Heart left ventricle (tissue), 16 donors: ENCODE measurements around the gene NSMCE1. TPM values are rescaled to one million over a fixed set of nuclear protein-coding genes. Genes with fewer than 3 reads are reported as not detected.
"Not testable (repeated sequence)": the region's sequence is repeated elsewhere in the genome, so short reads cannot be mapped to it uniquely, and the experiment has no call there.

Experiments
- ATAC-seq, 4 donors: fragments of 200-7000 bp; cut with Tn5 transposase; one replicate each; pipeline ENCODE4 v1.9.1; 2020 to 2022; ENCODE audit warnings: moderate library complexity in 4 of 4, mild to moderate bottlenecking in 3 of 4, moderate number of reproducible peaks in 1 of 4
- DNase-seq, 5 donors: peaks; one replicate each; pipeline ENCODE4 v3.0.0-alpha.2; 2020
- H3K27ac ChIP-seq, 12 donors: fragments of 200-600 bp; sonication (generic) in 4 of 12; one replicate each; pipeline versions ENCODE4 v1.5.0 to v1.8.0; 2016 to 2022; ENCODE audit warnings: mild to moderate bottlenecking in 2 of 12
- H3K27me3 ChIP-seq, 9 donors: fragments of 200-600 bp; sonication (generic) in 2 of 9; one replicate each; pipeline versions ENCODE4 v1.5.1 to v1.8.0; 2016 to 2022; ENCODE audit warnings: mild to moderate bottlenecking in 3 of 9
- H3K36me3 ChIP-seq, 9 donors: fragments of 200-600 bp; sonication (generic) in 2 of 9; one replicate each; pipeline versions ENCODE4 v1.5.0 to v1.8.0; 2018 to 2022; ENCODE audit warnings: mild to moderate bottlenecking in 2 of 9
- H3K4me1 ChIP-seq, 12 donors: fragments of 200-600 bp; sonication (generic) in 4 of 12; one replicate each; pipeline versions ENCODE4 v1.5.0 to v1.8.0; 2016 to 2022; ENCODE audit warnings: mild to moderate bottlenecking in 3 of 12
- H3K4me3 ChIP-seq, 12 donors: fragments of 200-600 bp; sonication (generic) in 4 of 12; one replicate each; pipeline versions ENCODE4 v1.5.0 to v1.8.0; 2017 to 2022; ENCODE audit warnings: mild to moderate bottlenecking in 9 of 12, moderate library complexity in 4 of 12
- H3K9me3 ChIP-seq, 12 donors: fragments of 200-600 bp; sonication (generic) in 4 of 12; one replicate each; pipeline versions ENCODE4 v1.5.0 to v1.8.0; 2016 to 2022; ENCODE audit warnings: mild to moderate bottlenecking in 1 of 12
- POLR2A ChIP-seq, 2 donors: fragments of 450-650 bp; IDR thresholded peaks; one replicate each; pipeline ENCODE4 v1.6.1; 2017; ENCODE audit warnings: antibody characterized with exemption in 2 of 2, mild to moderate bottlenecking in 2 of 2, moderate library complexity in 2 of 2
- WGBS, 4 donors: extraction: QIAGEN DNeasy Blood & Tissue Kit in 2 of 4; methylation state at CpG; one replicate each; pipeline versions ENCODE4 v1.1.5 to v1.1.7; 2013 to 2018; 5-methylcytosine and 5-hydroxymethylcytosine counted together
- intact Hi-C, 10 donors: fragments of 100-400 bp; cut with DNase I; formaldehyde crosslinking; loops; one replicate each; pipeline versions ENCODE4 v1.11.1 to v1.14.2; 2022
- polyA plus RNA-seq, 2 donors: library from polyadenylated mRNA; stranded (reverse); fragments of 200-250 nt; gene quantifications; one replicate each; pipeline ENCODE4 v1.2.3, GENCODE V29; 2013
- total RNA-seq, 9 donors: library from RNA; depleted of rRNA in 2 of 9; stranded (reverse); fragments of >200 nt in 2 of 9; fragmentation: NEBNext Ultra II Directional in 3 of 9; extraction: Animal tissue kit (Norgen Biotek cat#: 25700) in 3 of 9; gene quantifications; one replicate each; pipeline versions ENCODE4 v1.1.0 to v1.2.4, GENCODE V29; 2016 to 2023
- TF ChIP-seq, protein P1 (sequence below), 12 donors: fragments of 200-600 bp; sonication (generic) in 4 of 12; IDR thresholded peaks; one replicate each; pipeline versions ENCODE4 v1.5.0 to v1.8.0; 2018 to 2022; ENCODE audit warnings: antibody characterized with exemption in 12 of 12, mild to moderate bottlenecking in 5 of 12
- donor health status: ischemic (EF 13 %, LVEDD 7.1; RV severe dilation, severe dysfunction).
- donor health status: healthy with polysubstance abuse.
- donor health status: DM: no; HTN: yes; CAD: no.
- donor health status: DM: no; HTN: no; CAD: no.
- donor health status: ischemic (EF 25% LVEDD 6.9; RV normal size, moderate dysfunction).
- donor health status: ischemic (EF 25% LVEDD 5.7; RV mildly dilated, moderate dysfunction).
- donor health status: healthy.
- donor health status: DM: yes; HTN: yes; CAD: no.
- donor health status: ischemic (EF 35%, LVEDD 5.7; RV mildly dilated, moderate dysfunction).
- donor health status: nonischemic (EF 11% LVEDD 7.7; RV severe dilation, severe dysfunction).
- donor health status: DM: yes; HTN: yes; CAD: no.
- donor health status: PGD.
- donor health status: ischemic (EF 29% LVEDD 5.4; RV normal size, mild dysfunction).
- donor health status: nonischemic (EF 23%, LVEDD 6.1; RV moderate dilation, normal function).

The NSMCE1 gene
- total and polyA plus RNA-seq, 11 donors = 29.6 to 48.7 (median 37.1) TPM

DNA sequence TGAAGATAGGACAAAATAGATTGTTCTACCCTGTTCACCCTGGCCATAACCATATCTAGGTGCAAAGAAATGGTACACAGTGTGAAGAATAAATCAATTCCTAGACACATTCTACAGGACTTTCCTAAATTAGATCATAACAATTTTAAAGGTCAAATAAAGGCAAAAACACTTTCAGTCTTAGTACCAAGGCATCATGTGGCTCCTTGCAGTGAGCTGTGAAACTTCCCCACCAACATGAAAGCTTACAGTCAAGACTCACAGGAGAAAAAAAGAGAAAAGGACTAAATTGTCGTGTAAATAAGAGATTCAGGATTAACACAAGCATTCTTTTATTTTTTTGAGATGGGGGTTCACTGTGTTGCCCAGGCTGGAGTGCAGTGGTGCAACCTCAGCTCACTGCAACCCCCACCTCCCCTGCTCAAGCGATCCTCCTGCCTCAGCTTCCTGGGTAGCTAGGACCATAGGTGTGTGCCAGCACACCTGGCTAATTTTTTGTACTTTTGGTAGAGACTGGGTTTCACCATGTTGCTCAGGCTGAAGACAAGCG lies 14.2 kb downstream of the NSMCE1 start:
- intact Hi-C loops = no loop called here
- ATAC-seq = no peak
- 91 to 96% (median 94%) methylated on average over 3 of the region's 3 CpGs for WGBS, 4 donors
- no peak for DNase-seq
- H3K9me3 ChIP-seq = no peaks in the 10 kb centered on the region
- TF ChIP-seq, protein P1, sequence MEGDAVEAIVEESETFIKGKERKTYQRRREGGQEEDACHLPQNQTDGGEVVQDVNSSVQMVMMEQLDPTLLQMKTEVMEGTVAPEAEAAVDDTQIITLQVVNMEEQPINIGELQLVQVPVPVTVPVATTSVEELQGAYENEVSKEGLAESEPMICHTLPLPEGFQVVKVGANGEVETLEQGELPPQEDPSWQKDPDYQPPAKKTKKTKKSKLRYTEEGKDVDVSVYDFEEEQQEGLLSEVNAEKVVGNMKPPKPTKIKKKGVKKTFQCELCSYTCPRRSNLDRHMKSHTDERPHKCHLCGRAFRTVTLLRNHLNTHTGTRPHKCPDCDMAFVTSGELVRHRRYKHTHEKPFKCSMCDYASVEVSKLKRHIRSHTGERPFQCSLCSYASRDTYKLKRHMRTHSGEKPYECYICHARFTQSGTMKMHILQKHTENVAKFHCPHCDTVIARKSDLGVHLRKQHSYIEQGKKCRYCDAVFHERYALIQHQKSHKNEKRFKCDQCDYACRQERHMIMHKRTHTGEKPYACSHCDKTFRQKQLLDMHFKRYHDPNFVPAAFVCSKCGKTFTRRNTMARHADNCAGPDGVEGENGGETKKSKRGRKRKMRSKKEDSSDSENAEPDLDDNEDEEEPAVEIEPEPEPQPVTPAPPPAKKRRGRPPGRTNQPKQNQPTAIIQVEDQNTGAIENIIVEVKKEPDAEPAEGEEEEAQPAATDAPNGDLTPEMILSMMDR (IDR thresholded peaks at IDR 0.05) = no peak
- TF ChIP-seq POLR2A (IDR thresholded peaks at IDR 0.05) = no peak
- H3K4me1 ChIP-seq = peaks cover 0 to 28% (median 9%) of the 10 kb centered on the region in 12 donors
- H3K27ac ChIP-seq = peak overlapping the region in 3 of 12 donors; percentile 4 to 61 (median 59)
- H3K4me3 ChIP-seq = no peak overlapping the region
- H3K27me3 ChIP-seq = no peaks in the 10 kb centered on the region
- peaks cover 0 to 32% (median 20%) of the 10 kb centered on the region in 9 donors for H3K36me3 ChIP-seq

DNA sequence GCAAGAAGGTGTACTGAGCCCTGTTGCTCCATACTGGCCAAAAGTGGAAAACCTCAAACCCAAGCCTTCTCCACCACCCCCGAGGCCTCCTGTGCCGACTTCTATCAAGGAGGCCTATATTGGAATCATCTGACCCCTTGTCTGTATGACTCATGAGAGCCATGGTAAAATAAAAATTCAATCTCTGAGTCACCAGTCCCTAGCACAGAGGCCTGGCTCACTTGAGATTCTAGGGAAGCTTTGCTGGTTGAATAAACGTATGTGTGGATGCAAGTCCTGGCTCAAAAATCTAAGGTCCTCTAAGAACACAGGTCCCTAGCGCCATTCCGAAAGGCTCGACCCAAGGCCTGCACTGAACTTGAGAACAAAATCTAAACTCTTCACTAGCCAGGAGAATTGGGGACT lies 15.0 kb downstream of the NSMCE1 start:
- H3K36me3 ChIP-seq = peaks cover 0 to 32% (median 20%) of the 10 kb centered on the region in 9 donors
- peaks cover 0 to 24% (median 8%) of the 10 kb centered on the region in 12 donors for H3K4me1 ChIP-seq
- TF ChIP-seq, protein P1 (IDR thresholded peaks at IDR 0.05) = no peak
- no peak for TF ChIP-seq POLR2A (IDR thresholded peaks at IDR 0.05)
- H3K4me3 ChIP-seq = no peak overlapping the region
- DNase-seq (no peak), ATAC-seq (peak; percentile 60 to 76 (median 68))
- H3K9me3 ChIP-seq = no peaks in the 10 kb centered on the region
- H3K27me3 ChIP-seq = no peaks in the 10 kb centered on the region
- H3K27ac ChIP-seq = peak overlapping the region in 5 of 12 donors; percentile 4 to 61 (median 37)
- 81 to 94% (median 90%) methylated on average over 6 of the region's 6 CpGs for WGBS, 4 donors
- intact Hi-C loops = no loop called here

DNA sequence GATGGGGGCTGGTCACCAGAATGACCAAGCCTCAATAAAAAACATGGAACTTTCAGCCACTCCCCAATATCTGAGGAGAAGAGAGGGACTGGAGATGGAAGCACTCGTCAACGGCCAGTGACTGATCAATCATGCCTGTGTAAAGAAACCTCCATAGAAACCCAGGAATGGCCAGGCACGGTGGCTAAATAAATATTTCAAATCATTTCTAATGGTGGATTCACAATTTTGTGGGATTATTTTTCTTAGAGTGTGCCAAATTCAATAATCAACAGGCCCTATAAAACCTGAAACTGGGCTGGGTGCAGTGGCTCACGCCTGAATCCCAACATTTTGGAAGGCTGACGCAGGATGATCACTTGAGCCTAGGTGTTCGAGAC lies 16.4 kb downstream of the NSMCE1 start:
- 94 to 97% (median 95%) methylated on average over 6 of the region's 6 CpGs for WGBS, 4 donors
- H3K4me1 ChIP-seq = peaks cover 0 to 20% (median 4%) of the 10 kb centered on the region in 12 donors
- no peak overlapping the region for H3K27ac ChIP-seq
- DNase-seq = no peak
- no peaks in the 10 kb centered on the region for H3K9me3 ChIP-seq
- TF ChIP-seq POLR2A (IDR thresholded peaks at IDR 0.05) = no peak
- TF ChIP-seq, protein P1 (IDR thresholded peaks at IDR 0.05) = no peak
- H3K4me3 ChIP-seq = no peak overlapping the region
- intact Hi-C loops = no loop called here
- H3K36me3 ChIP-seq = peaks cover 0 to 30% (median 19%) of the 10 kb centered on the region in 9 donors
- no peaks in the 10 kb centered on the region for H3K27me3 ChIP-seq
- no peak for ATAC-seq

DNA sequence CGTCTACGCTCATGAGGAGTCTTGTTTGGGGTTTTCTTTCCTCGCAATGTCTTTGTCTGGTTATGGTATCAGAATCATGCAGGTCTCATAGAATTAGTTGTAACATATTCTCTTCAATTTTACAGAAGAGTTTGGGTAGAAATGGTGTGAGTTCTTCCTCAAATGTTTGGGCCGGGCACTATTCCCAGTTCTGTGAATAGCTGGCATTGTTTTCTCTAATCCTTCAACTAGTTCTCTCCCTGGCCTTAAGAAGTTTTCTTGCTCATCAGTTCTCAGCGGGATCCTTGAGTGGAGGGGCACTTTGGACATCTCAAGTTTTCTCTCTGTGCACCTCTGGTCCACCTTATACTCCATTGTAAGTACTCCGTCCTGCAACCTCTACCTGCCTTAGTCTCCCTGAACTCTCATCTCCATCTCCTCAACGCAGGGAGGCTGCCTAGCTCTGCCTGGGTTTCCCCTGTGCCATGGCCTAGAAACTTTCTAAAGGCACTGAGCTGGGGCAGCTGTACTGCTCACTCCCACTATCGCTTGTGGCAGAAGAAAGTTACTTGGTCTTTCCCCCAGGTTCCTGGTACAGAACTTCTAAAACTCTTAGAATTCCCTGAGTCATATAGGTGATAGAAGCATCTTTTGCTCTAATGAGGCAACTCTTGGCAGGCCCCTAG lies 16.9 kb downstream of the NSMCE1 start:
- H3K9me3 ChIP-seq = no peaks in the 10 kb centered on the region
- DNase-seq = no peak
- no peaks in the 10 kb centered on the region for H3K27me3 ChIP-seq
- no peak for ATAC-seq
- H3K4me1 ChIP-seq = peaks cover 0 to 24% (median 4%) of the 10 kb centered on the region in 12 donors
- intact Hi-C loops = no loop called here
- WGBS, 4 donors = 94 to 97% (median 95%) methylated on average over 8 of the region's 8 CpGs
- no peak overlapping the region for H3K27ac ChIP-seq
- H3K36me3 ChIP-seq = peaks cover 0 to 25% (median 14%) of the 10 kb centered on the region in 9 donors
- no peak overlapping the region for H3K4me3 ChIP-seq
- TF ChIP-seq, protein P1 (IDR thresholded peaks at IDR 0.05) = no peak
- TF ChIP-seq POLR2A (IDR thresholded peaks at IDR 0.05) = no peak

DNA sequence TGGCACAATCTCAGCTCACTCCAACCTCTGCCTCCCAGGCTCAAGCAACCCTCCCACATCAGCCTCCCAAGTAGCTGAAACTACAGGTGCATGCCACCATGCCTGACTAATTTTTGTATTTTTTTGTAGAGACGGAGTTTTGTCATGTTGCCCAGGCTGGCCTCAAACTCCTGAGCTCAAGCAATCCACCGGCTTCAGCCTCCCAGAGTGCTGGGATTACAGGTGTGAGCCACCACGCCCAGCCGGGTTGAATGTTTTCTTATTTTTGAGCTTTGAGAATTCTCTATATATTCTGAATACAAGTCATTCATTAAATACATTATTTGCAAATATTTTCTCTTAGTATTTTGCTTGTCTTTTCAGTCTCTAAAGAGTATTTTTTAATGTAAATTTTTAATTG lies 19.7 kb downstream of the NSMCE1 start:
- H3K27ac ChIP-seq, H3K27me3 ChIP-seq, H3K36me3 ChIP-seq, DNase-seq, ATAC-seq, H3K9me3 ChIP-seq, H3K4me3 ChIP-seq: not testable (repeated sequence)
- peaks cover 0 to 38% (median 11%) of the 10 kb centered on the region in 12 donors for H3K4me1 ChIP-seq
- WGBS, 4 donors = 94 to 99% (median 98%) methylated on average over 4 of the region's 4 CpGs
- intact Hi-C loops = loop anchor here in 1 of 10 donors (10.0 kb wide), 1 partner anchor 66 kb away; the partner anchor contains the start of gene IL4R
